Fibroblast of skin of left quadriceps (primary cell): ENCODE measurements around the gene SCAMP2.

ENCODE experiments used
- DNase-seq, 2 experiments: peaks; one replicate each; pipeline ENCODE4 v3.0.0-alpha.2; 2013; ENCODE audit warnings: low read depth in 2 of 2

Gene SCAMP2

DNA sequence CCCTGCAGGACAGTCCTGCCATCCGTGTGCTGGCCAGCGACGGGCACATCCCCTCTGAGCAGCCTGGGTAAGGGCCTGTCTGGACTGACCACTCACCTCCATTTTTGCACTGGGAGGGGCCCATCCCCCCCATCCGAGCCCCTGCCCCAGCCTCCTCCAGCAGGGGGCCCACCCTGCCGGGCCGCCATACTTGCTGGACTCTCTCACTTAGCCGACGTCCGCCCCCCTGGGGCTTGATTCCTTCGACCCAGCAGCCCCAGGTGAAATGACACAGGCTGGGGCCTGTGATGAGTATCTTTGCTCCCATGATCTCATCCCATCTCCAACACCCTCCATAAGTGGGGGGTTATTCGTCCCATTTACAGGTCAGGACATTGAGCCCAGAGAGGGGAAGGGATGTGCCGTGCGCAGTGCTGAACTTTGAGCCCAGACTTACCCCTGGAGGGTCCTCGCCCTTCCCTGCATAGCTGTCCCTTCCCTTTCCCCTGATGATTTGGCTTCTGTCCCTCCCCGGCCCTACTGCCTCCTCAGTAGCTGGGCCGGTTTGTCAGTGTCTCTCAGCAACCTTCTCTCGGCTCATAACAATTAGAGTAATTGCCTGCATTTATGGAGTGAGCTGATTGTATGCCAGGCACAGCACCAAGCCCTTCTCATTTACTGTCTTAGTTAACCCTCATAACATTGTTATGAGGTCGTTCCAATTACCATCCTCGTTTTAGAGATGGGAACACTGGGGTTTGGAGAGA lies 56.4 kb downstream of the SCAMP2 start:
- no peak for DNase-seq

GRCh38 chr15:74815961-74816360 lies 57.2 kb downstream of the SCAMP2 start:
- DNase-seq, result no peak

DNA sequence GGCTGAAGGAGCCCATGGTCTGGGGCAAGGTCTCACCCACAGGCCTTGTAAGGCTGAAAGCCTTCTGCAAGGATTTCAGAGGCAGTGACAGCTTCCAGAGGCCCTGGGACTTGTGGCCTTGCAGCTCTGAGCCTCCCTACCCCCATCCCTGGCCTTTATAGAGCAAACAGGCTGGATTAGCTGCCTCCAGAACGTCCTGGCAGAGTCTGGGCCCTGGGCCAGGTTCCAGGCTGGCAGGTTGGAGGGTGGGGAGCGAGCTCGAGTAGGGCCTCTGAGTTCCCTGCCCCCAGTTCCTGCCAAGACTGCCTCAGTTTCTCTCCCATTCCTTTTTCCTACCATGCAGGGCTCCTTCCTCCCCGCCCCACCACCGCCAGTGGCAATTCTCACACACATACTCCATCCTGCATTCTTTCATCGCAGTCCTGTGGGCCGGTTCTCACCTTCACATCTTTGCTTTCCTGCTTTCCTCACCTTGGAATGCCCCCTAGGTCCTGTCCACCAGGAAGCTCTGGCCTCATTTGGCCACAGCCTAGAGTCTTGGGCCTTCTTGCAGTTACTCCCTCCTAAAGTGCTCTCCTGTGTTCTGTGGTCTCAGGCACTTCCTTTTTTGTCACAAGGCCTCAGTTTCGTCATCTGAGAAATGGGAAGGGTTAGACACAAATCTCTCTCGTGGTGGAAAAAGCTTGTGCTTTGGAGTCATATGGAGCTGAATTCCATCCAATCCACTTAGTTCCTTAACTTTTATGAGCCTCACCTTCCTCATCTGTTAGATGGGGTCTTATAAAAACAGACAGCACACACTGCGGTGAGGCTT lies 57.8 kb downstream of the SCAMP2 start:
- DNase-seq, result no peak

DNA sequence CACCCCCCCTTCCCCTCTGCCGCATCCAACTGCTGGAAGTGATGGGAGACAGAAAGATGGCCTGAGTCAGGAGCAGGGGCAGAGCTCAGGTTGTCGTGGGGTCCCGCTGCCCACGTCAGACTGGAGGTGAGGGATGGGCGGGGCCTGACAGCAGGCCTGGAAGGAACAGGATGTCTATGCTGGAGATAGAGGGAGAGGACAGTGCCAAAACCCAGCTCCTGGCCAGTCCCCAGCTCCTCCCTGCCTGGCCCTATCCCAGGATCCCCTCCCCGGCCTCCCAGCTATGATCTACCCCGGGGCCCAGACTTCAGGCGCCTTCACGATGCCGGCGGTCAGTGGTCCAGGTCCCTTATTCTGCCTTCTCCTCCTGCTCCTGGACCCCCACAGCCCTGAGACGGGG lies 60.6 kb downstream of the SCAMP2 start, which contains the start of gene LMAN1L:
Gene LMAN1L, plus strand, starts transcription at position 303 of the 400 bp plus-strand sequence. Its CDS starts 20 bp downstream, at position 323.
- DNase-seq, result no peak

- no peak for DNase-seq
Observed at GRCh38 chr15:74809956-74810355, 63.2 kb downstream of the SCAMP2 start.

DNA sequence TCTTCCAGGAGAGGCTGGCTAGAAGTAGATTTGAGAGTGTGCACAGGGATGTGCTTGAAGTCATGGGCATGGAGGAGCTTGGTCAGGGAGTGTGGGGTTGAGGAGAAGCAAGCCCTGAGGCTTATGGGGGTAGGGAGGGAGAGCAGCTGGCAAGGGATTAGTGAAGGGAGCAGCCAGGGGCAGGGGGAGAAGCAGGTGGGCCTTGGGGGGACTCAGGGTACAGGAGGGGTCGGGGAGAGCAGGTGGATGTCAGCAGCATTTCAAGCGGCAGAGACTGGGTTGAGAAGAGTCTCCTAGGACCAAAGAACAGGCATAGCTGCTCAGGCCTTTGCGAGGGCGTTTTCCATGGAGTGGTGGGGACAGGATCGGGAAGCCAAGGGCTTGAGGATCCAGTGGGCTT lies 63.9 kb downstream of the SCAMP2 start:
- no peak for DNase-seq

- DNase-seq, result no peak
Observed at GRCh38 chr15:74808840-74809229, 64.3 kb downstream of the SCAMP2 start.

GRCh38 chr15:74808078-74808839 lies 64.9 kb downstream of the SCAMP2 start:
- no peak for DNase-seq

GRCh38 chr15:74807282-74807681 lies 65.9 kb downstream of the SCAMP2 start:
- no peak for DNase-seq

DNA sequence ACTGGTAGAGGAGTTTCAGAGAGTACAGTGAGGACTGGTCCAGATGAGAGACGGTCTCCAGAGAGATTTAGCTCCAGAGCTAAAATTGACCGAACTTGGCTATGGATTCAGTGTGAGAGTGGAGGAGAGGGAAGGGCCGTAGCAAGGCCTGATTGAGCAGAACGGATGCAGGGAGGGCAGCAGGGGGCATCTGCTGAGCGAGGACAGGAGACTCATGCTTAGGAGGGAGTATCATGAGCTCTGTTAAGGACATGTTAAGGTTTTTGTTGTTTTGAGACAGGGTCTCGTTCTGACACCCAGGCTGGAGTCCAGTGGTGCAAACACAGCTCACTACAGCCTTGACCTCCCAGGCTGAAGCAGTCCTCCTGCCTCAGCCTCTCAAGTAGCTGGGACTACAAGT lies 68.2 kb downstream of the SCAMP2 start:
- no peak for DNase-seq

- no peak for DNase-seq
Observed at GRCh38 chr15:74802862-74803447, 70.2 kb downstream of the SCAMP2 start.

- DNase-seq, result no peak
Observed at GRCh38 chr15:74802290-74802689, 70.9 kb downstream of the SCAMP2 start.

GRCh38 chr15:74801311-74801997 lies 71.7 kb downstream of the SCAMP2 start:
- no peak for DNase-seq

DNA sequence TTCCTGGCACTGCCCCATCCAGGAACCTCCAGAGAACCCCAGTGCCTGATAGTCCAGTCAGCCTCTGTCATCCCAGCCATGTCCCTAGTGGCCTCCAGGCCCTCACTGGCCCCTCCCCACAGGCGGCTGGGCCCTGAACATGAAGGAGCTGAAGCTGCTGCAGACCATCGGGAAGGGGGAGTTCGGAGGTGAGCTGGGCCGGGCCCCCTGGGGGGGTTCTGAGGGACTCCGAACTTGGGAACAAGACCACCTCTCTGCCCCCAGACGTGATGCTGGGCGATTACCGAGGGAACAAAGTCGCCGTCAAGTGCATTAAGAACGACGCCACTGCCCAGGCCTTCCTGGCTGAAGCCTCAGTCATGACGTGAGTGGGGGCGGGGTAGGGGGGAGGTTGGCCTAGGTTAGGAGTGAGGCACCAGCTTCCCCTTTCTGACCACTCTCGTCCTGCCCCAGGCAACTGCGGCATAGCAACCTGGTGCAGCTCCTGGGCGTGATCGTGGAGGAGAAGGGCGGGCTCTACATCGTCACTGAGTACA lies 72.5 kb downstream of the SCAMP2 start:
- DNase-seq, result no peak

DNA sequence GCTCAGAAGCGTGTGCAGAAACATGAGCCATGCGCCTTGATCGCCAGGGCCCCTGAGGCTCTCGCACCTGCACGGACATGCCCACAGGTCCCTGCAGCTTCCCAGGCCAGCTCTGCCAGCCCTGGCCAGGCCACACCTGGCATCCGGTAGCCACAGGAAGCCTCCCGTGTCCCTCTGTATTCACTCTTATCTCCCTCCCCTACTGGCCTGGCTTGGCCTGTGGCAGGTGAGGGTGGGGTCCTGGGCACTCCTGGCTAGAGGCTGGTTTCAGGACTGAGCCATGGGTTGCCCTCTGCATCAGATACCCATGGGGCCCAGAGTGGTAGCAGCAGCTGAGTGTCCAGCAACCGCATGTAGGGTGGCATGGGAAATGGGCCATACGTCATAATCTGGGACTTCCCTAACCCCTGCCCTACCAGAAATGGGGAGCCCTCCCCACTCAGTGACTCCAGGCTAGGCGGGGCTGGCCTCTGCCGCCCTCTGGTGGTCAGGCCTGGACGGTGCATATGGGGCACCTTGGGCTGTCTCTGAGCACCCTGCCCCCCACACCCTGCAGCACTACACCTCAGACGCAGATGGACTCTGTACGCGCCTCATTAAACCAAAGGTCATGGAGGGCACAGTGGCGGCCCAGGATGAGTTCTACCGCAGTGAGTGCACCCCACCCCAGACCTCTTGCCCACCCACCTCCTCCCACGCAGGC lies 73.2 kb downstream of the SCAMP2 start:
- DNase-seq, result no peak

- no peak for DNase-seq
Observed at GRCh38 chr15:74799255-74799855, 73.8 kb downstream of the SCAMP2 start.

DNA sequence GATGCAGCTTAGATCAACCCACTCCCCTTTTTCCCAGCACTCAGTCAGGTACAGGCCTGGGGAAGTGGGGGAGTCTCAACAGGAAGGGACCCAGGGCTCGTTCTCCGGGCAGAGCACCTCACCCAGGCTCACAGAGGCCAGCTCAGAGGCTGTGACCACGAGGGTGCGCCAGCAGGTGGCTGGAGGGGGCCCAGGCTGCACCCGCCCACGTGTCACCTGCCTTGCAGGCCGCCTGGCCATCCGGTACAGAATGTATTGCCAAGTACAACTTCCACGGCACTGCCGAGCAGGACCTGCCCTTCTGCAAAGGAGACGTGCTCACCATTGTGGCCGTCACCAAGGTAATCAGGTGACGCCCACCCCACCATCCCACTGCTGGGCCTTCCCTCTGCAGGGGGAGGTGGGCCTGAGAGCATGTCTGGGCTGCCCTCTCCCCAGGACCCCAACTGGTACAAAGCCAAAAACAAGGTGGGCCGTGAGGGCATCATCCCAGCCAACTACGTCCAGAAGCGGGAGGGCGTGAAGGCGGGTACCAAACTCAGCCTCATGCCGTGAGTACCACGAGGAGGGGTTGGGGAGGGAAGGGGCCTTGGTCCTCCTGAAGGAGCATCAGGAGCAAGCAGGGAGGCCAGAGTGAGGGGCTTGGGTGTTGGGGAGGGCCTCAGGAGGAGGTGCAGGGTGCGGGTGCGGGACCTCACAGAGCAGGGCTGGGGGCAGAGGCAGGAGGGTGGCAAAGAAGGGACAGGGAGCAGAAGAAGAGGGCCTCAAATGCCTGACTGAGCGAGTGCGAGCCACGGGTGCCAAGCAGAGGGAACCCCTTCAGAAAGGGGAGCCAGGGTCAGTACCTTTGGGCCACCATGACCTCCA lies 74.5 kb downstream of the SCAMP2 start:
- no peak for DNase-seq

DNA sequence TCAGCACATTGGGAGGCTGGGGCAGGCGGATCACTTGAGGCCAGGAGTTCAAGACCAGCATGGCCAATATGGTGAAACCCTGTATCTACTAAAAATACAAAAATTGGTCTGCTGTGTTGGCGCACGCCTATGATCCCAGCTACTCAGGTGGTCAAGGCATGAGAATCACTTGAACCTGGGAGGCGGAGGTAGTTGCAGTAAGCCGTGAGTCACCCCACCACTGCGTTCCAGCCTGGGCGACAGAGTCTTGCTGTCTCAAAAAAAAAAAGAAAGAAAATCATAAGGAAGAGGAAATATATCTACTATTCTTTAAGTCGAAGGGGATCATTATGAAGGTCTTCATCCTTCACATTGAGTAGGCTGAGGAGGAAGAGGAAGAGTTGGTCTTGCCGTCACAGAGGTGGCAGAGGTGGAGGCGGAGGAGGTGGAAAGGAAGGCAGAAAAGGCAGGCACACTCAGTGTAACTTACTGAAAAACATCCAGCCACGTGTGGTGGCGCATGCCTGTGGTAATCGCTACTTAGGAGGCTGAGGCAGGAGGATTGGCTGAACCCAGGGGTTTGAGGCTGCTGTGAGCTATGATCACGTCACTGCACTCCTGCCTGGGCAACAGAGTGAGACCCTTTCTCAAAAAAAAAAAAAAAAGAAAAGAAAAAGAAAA lies 77.1 kb downstream of the SCAMP2 start:
- DNase-seq, result no peak

- no peak for DNase-seq
Observed at GRCh38 chr15:74794970-74795349, 78.2 kb downstream of the SCAMP2 start.
